HepG2 (cell line): ENCODE results near the gene NUAK2. TPM values are rescaled to one million over a fixed set of nuclear protein-coding genes. Genes with fewer than 3 reads are reported as not detected.

Experiments used
- ATAC-seq: fragments of 200-7000 bp; cut with Tn5 transposase; 3 replicates; pipeline ENCODE4 v1.9.1; 2020; ENCODE audit warnings: mild to moderate bottlenecking, moderate library complexity
- BruUV-seq: library from RNA; stranded (reverse); fragments of 400-500 nt; replicated peaks from 2 replicates; lab custom pipeline; 2021; lab: Mats Ljungman, UMichigan
- CTCF ChIA-PET: fragments of 300-600 bp; formaldehyde crosslinking; extraction: SDS; loops from one replicate; lab custom pipeline; 2021; ENCODE audit warnings: low total read pairs, inconsistent platforms, low intra/inter-chr PET ratio; lab: Yijun Ruan, JAX
- POLR2A ChIA-PET: fragments of 350-600 bp; sonication (Branson Sonifier 250); formaldehyde crosslinking; loops from one replicate; lab custom pipeline; 2020; ENCODE audit warnings: antibody characterized with exemption, inconsistent platforms; lab: Yijun Ruan, JAX
- DNase-seq: peaks from one replicate; pipeline ENCODE4 v3.0.0-alpha.2; 2015; ENCODE audit warnings: low spot score
- FAIRE-seq: peaks from 3 replicates; lab custom pipeline; 2011; peaks lifted over from hg19 to GRCh38; lab: Jason Lieb, UNC
- H2AFZ ChIP-seq: one replicate; pipeline ENCODE4 v1.6.1; 2011; ENCODE audit warnings: low read length, inconsistent platforms
- H3K27ac ChIP-seq: fragments of 300-600 bp; 3 replicates; pipeline ENCODE4 v1.8.0; 2011; ENCODE audit warnings: mixed run types, mild to moderate bottlenecking, mixed read lengths, low read length, inconsistent platforms; ENCODE audit not compliant: insufficient read depth; ENCODE audit errors: extremely low read length
- H3K27me3 ChIP-seq, 2 experiments: fragments of 200-600 bp in 1 of 2; 2 replicates in 1 of 2; 3 replicates in 1 of 2; pipeline versions ENCODE4 v1.6.0 to v1.8.0; 2011; ENCODE audit warnings: low read length in 2 of 2, mild to moderate bottlenecking in 2 of 2, moderate library complexity in 2 of 2, inconsistent platforms in 1 of 2; ENCODE audit not compliant: insufficient read depth in 2 of 2, control insufficient read depth in 1 of 2
- H3K36me3 ChIP-seq, 2 experiments: fragments of 200-600 bp in 1 of 2; replicated peaks in 1 of 2; 2 replicates in 1 of 2; 3 replicates in 1 of 2; pipeline versions ENCODE4 v1.5.1 to v1.8.0; 2011; ENCODE audit warnings: low read length in 2 of 2, inconsistent platforms in 1 of 2; ENCODE audit not compliant: insufficient read depth in 2 of 2, control insufficient read depth in 1 of 2
- H3K4me1 ChIP-seq: 2 replicates; pipeline ENCODE4 v1.5.1; 2012; ENCODE audit warnings: low read length, inconsistent platforms; ENCODE audit not compliant: insufficient read depth
- H3K4me2 ChIP-seq: 2 replicates; pipeline ENCODE4 v1.6.0; 2011; ENCODE audit warnings: low read depth, low read length, inconsistent platforms
- H3K4me3 ChIP-seq, 3 experiments: fragments of 200-600 bp in 1 of 3; sonication (generic), shearing (Covaris generic) in 1 of 3; replicated peaks in 1 of 3; 2 replicates each; pipeline ENCODE4 v1.5.1; 2011 to 2016; ENCODE audit warnings: low read length in 3 of 3, inconsistent platforms in 2 of 3, low read depth in 2 of 3, mild to moderate bottlenecking in 2 of 3, control low read depth in 1 of 3, mixed read lengths in 1 of 3; ENCODE audit not compliant: insufficient read depth in 1 of 3
- H3K79me2 ChIP-seq: one replicate; pipeline ENCODE4 v1.6.1; 2011; ENCODE audit warnings: low read length, inconsistent platforms; ENCODE audit not compliant: insufficient read depth
- H3K9ac ChIP-seq: 2 replicates; pipeline ENCODE4 v1.6.0; 2011; ENCODE audit warnings: mild to moderate bottlenecking, low read depth, low read length, inconsistent platforms; ENCODE audit not compliant: insufficient read depth
- H3K9me3 ChIP-seq: 2 replicates; pipeline ENCODE4 v1.5.1; 2012; ENCODE audit warnings: mild to moderate bottlenecking, low read length
- H4K20me1 ChIP-seq: 2 replicates; pipeline ENCODE4 v1.6.0; 2011; ENCODE audit warnings: inconsistent platforms, mild to moderate bottlenecking, low read length, moderate library complexity; ENCODE audit not compliant: insufficient read depth
- AGO2 ChIP-seq: fragments of 200-400 bp; formaldehyde crosslinking; optimal IDR thresholded peaks from 2 replicates; pipeline ENCODE3; 2017; ENCODE audit warnings: mild to moderate bottlenecking, low read depth, low read length, moderate library complexity
- ARID5B ChIP-seq: IDR thresholded peaks from 2 replicates; pipeline ENCODE4 v1.4.0; 2020; ENCODE audit warnings: mild to moderate bottlenecking, missing genetic modification reagents
- ATF6 ChIP-seq: sonication (generic); formaldehyde crosslinking; conservative IDR thresholded peaks from 2 replicates; pipeline ENCODE4 v1.4.0; 2020; ENCODE audit warnings: missing genetic modification reagents
- FOXM1 ChIP-seq: sonication (generic); formaldehyde crosslinking; IDR thresholded peaks from 2 replicates; pipeline ENCODE4 v1.5.0; 2020; ENCODE audit warnings: missing genetic modification reagents
- MIER3 ChIP-seq: IDR thresholded peaks from 2 replicates; pipeline ENCODE4 v1.6.1; 2016; ENCODE audit warnings: missing compliant biosample characterization, borderline replicate concordance
- SALL2 ChIP-seq: sonication (generic); formaldehyde crosslinking; IDR thresholded peaks from 2 replicates; pipeline ENCODE4 v1.8.1; 2023; ENCODE audit warnings: mild to moderate bottlenecking, missing genetic modification reagents, inconsistent platforms
- SOX5 ChIP-seq: IDR thresholded peaks from 2 replicates; pipeline ENCODE4 v1.6.1; 2016; ENCODE audit warnings: borderline replicate concordance
- TAF15 ChIP-seq: fragments of 200-400 bp; formaldehyde crosslinking; IDR thresholded peaks from one replicate; pipeline ENCODE4 v1.6.1; 2018; ENCODE audit warnings: mild to moderate bottlenecking, low read depth, low read length; ENCODE audit not compliant: poor library complexity, severe bottlenecking
- ZBTB2 ChIP-seq: sonication (generic); formaldehyde crosslinking; IDR thresholded peaks from 2 replicates; pipeline ENCODE4 v1.8.0; 2022; ENCODE audit warnings: low read depth, missing genetic modification reagents
- ZC3H4 ChIP-seq: sonication (generic); formaldehyde crosslinking; IDR thresholded peaks from 2 replicates; pipeline ENCODE4 v1.4.0; 2020; ENCODE audit warnings: missing genetic modification reagents, borderline replicate concordance
- ZNF224 ChIP-seq: sonication (generic); formaldehyde crosslinking; IDR thresholded peaks from 2 replicates; pipeline ENCODE4 v1.5.0; 2020; ENCODE audit warnings: mild to moderate bottlenecking, missing genetic modification reagents
- ZNF432 ChIP-seq: sonication (generic); formaldehyde crosslinking; IDR thresholded peaks from 2 replicates; pipeline ENCODE4 v1.5.0; 2020; ENCODE audit warnings: missing genetic modification reagents, mild to moderate bottlenecking, borderline replicate concordance
- ZNF562 ChIP-seq: sonication (generic); formaldehyde crosslinking; IDR thresholded peaks from 2 replicates; pipeline ENCODE4 v1.8.0; 2022; ENCODE audit warnings: missing genetic modification reagents, borderline replicate concordance
- ZNF761 ChIP-seq: sonication (generic); formaldehyde crosslinking; conservative IDR thresholded peaks from 2 replicates; pipeline ENCODE4 v1.4.0; 2020; ENCODE audit warnings: mild to moderate bottlenecking, missing genetic modification reagents
- WGBS: methylation state at CpG from one replicate; pipeline ENCODE4 v1.1.6; 2017; ENCODE audit warnings: low lambda C conversion rate; 5-methylcytosine and 5-hydroxymethylcytosine counted together
- in situ Hi-C: cut with HindIII; loops from 2 replicates; pipeline ENCODE4 v1.10.0; 2017; ENCODE audit warnings: low pct_unique_long_range_greater_than_20kb; ENCODE audit not compliant: extremely low pct_ligation_motif_present
- intact Hi-C: fragments of 100-400 bp; cut with micrococcal nuclease; formaldehyde crosslinking; loops from one replicate; pipeline ENCODE4 v1.10.0; 2022; ENCODE audit not compliant: unreplicated experiment
- polyA plus RNA-seq, 8 experiments: library from polyadenylated mRNA; depleted of rRNA in 3 of 8; stranded (reverse) in 7 of 8; unstranded in 1 of 8; fragments of >200 nt; fragmentation: Illumina TruSeq in 4 of 8; extraction: Trizol in 4 of 8; gene quantifications; 2 replicates each; pipeline versions ENCODE4 v1.2.1 to v1.2.3, GENCODE V29; 2011 to 2016; ENCODE audit warnings: low read depth in 4 of 8, missing spikeins in 1 of 8, mixed read lengths in 1 of 8; ENCODE audit not compliant: insufficient read depth in 1 of 8
- total RNA-seq, 5 experiments: library from RNA; depleted of rRNA; stranded (reverse); fragments of >200 nt; fragmentation: Illumina TruSeq; extraction: Trizol; gene quantifications; 2 replicates each; pipeline ENCODE4 v1.2.3, GENCODE V29; 2016; ENCODE audit warnings: low read depth in 1 of 5

NUAK2 gene
- total and polyA plus RNA-seq, 2 of the 13 experiments (the other 11 are each of a cell fraction or from before 2014, with no cell fraction given): 0.75 to 1.1 TPM

- Histone ChIP-seq H3K9ac (no peak overlapping the region), H3K27ac (no peak overlapping the region), H3K79me2 (no peaks in the 10 kb centered on the region), H3K4me3 (no peak overlapping the region), H3K27me3 (peaks cover 2 to 68% of the 10 kb centered on the region in 2 experiments), H3K36me3 (no peaks in the 10 kb centered on the region), H4K20me1 (no peaks in the 10 kb centered on the region), H3K4me2 (no peak overlapping the region), H2AFZ (no peak overlapping the region), H3K4me1 (peaks cover 6% of the 10 kb centered on the region), H3K9me3 (no peaks in the 10 kb centered on the region)
- intact Hi-C loops (loop anchor here (10.0 kb wide), 1 partner anchor 125 kb away; the partner anchor contains the start of gene BLACAT1), in situ Hi-C loops (loop anchor here (10.0 kb wide), 1 partner anchor 355 kb away; no protein-coding TSS in a partner anchor)
- FAIRE-seq (no peak), DNase-seq (no peak), ATAC-seq (no peak)
- ChIA-PET CTCF (no interaction called here), POLR2A (interaction anchor here (1.0 kb wide), 1 partner anchor 11 kb away, joined by 3 read pairs; no protein-coding TSS in a partner anchor)
- TF ChIP-seq TAF15 (no peak), ARID5B (no peak), SOX5 (CRISPR knock-in tag) (no peak), ZNF224 (no peak), AGO2 (no peak), FOXM1 (no peak), ATF6 (CRISPR knock-in tag) (no peak), ZC3H4 (no peak), ZNF761 (CRISPR knock-in tag) (no peak), ZNF432 (CRISPR knock-in tag) (no peak), ZBTB2 (CRISPR knock-in tag) (no peak), SALL2 (CRISPR knock-in tag) (no peak), MIER3 (CRISPR knock-in tag) (no peak), ZNF562 (CRISPR knock-in tag) (no peak)
- BruUV-seq: no TSS peak
- 15% methylated on average over 4 of the region's 5 CpGs for whole genome bisulfite sequencing
Observed at GRCh38 chr1:205329719-205330118, 8.2 kb upstream of the NUAK2 start.
